Suppressor macrophage treated with lipopolysaccharide for 1 hour (primary cell): ENCODE measurements around the gene ARL6IP4.

ENCODE experiments used
- DNase-seq, 3 donors: peaks; one replicate each; pipeline ENCODE4 v3.0.0-alpha.2; 2020 to 2022

The ARL6IP4 gene

DNA sequence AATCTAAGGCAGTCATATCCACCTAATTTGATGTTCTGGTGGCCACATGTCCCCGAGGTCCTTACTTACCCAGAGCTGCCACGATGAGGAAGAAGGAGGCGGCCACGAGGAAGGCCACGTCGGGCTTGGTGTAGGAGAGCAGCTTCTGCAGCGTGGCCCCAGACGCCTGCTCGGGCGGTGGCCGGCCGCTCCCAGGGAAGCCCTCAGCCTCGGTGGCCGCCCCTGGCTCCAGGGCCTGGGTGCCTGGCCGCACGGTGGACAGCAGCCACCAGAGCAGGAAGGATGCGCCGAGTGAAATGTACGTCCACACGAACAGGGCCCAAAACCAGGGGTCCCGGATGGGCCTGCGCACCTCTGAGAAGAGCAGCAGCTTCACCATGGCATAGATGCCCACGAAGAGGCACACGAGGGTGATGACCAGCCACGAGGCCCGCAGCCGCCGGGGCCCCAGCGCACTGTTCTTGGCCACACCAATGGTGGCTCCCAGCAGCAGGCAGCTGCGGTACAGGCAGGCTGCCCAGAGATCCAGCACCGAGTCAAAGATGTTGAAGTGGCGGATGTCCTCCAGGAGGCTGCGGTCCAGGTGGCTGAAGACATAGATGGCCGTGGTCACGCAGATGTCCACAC, 20.8 kb upstream of the ARL6IP4 start:
- DNase-seq: no peak

DNA sequence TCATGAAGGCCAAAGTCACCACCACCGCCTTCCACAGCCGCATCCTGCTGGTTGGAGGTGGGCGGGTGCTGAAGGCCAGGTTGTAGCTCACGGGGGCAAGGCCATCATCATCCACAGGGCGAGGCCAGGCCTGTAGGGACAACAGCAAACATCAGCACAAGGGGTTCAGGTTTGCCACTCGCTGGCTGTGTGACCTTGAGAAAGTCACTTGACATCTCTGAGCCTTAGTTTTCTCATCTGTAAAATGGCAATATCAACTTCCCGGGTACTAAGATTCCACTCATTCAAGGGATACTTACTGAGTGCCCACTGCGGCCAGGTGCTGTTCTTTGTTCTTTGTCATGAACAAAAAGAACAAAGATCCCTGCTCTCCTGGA, 20.3 kb upstream of the ARL6IP4 start:
- no peak for DNase-seq

DNA sequence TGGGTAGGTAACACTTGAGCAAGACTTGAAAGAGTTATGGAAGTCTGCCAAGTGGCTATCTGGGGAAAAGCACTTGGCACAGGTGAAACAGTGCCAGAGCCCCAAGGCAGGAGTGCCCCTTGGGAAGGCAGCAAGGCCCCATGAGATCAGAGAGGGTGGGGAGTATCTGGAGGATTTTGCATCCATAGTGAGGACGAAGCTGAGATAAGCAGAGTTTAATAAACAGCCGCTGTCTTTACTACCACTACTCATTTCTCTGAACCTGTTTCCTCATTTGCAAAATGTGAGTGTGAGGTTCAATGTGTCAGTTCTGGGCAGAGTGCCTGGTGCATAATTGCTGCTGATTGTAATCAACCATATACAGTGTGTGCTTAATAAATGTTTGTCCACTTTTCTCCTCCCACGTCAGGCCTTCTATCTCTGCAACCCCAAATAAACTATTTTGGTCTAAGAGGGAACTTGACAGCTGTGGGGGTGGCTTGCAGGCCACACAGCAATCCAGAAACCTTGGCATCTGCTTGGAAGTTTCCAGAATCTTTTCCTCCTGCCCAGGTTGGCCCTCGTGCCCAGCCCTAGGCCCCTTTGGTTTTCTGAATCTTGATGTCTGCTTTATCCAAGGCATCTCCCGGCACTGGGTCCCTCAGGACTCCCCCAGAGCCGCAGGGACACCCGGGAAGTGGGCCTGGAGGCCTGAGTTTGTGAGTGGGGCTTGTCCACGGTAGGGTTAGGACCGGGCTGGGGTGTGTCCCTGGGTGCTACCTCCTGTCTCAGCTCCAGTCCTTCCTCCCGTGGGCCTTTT, 18.8 kb upstream of the ARL6IP4 start:
- DNase-seq: no peak

GRCh38 chr12:122963941-122964265, 16.6 kb upstream of the ARL6IP4 start:
- DNase-seq: peak; percentile 42 to 55 (median 53)

GRCh38 chr12:122964439-122965257, 15.8 kb upstream of the ARL6IP4 start:
- DNase-seq: no peak

DNA sequence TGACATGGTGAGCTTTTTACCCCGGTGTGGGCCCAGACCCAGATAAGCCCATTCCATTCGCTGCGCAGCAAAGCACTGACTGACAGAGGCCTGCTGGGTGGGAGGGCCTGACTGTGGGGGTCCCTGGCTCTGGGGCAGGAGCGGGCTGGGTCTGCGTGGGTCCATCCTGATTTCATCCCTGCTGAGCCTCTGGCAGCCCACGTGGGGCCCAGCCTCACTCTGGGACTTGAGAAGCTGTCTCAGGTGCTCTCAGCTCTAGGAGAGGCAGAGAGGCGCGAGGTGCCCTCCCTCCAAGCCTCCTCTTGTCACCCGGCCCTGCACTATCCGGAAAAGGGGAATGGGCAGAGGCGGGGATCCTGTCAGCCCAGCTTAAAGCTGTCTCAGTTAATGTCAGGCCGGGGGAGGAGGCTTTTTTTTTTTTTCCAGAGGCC, 15.1 kb upstream of the ARL6IP4 start:
- DNase-seq: no peak

- peak; percentile 91 to 98 (median 96) for DNase-seq
Observed at GRCh38 chr12:122965851-122966742, 14.4 kb upstream of the ARL6IP4 start, which contains the start of gene ABCB9. ABCB9 (minus strand) TSS chr12:122966463; CDS start chr12:122960235, 6,228 bp downstream.

GRCh38 chr12:122966743-122967550, 13.5 kb upstream of the ARL6IP4 start:
- no peak for DNase-seq

DNA sequence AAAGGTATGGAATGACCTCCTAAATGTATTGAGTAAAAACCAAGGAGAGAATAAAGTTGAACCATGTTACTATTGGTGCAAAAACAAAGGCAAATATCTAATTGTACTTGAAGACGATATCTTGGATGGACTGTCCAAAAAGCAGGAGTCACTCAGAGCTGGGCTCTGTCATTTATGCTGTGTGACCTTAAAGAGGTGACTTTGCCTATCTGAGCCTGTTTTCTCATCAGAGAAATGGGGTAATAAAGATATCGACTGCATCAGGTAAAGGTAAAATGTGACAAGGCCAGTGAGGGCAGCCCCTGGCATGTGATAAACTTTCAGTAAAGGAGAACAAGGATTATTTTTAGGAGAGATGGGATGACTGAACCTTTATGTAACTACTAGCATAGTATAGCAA, 12.4 kb upstream of the ARL6IP4 start:
- no peak for DNase-seq

- no peak for DNase-seq
Observed at GRCh38 chr12:122969676-122970075, 10.8 kb upstream of the ARL6IP4 start.

DNA sequence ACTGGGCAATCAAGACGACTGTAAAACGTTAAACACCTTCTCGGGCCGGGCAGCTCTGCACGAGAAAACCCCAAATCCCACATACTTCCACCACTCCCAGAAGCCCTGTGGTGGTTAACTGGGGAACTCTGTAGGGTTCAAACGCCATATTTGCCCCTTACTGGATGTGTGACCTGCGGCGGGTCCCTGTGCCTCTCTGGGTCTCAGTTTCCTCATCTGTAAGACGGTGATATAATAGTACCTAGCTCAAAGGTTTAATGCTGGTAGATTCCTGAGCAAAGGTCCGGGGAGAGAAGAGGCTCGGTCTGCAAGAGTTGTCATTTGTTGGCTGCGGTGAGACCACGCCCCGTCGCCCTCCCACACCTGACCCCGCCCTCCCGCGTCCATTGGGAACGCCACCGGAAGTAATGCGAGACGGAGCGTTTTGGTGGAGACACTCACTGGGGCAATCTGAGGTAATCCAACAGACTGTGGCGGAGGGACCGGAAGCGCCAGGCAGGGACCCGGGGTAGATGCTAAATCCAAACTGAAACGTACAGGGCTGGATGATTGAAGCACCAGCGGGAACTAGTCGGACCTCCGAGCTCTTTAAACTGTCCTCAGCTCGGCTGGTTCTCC, 6.1 kb upstream of the ARL6IP4 start:
- DNase-seq: peak; percentile 98 to 99 (median 99)

DNA sequence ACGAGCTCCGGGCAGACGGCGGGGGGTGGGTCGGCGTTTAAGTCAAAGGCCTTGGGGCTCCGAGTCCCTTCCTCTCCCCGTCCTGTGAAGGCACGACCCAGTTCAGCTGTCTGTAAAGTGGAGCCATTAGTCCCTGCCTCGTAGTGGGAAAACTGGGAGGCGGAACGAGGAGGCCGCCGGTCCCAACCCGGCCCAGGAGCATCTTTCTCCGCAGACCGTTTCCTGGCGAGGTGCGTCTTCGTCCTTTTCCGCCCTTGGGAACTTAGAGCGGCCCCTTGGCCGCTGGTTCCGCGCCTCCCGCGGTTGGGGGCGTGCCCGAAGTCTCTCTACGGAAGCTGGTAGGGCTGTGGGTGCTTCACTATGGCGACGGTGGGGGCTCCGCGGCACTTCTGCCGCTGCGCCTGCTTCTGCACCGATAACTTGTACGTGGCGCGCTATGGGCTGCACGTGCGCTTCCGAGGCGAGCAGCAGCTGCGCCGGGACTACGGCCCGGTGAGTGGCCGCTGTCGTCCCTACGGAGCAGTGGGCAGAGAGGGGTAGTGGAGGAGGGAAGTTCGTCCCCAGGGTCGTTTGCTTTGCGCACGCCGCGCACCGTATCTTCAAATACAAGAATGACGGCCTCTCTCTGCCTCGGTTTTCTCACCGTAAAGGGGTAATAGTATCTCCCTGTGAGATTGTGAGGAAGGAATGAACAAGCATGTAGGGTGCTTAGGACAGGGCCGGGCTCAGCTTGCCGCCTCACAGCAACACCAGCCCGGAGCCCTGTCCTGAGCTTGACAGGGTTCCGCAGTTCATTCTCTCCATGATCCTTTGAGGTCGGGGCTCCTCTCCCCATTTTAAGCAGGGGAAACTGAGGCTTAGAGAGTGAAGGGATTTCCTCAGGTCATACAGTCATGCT, 5.3 kb upstream of the ARL6IP4 start, which contains the start of gene OGFOD2:
OGFOD2 (plus strand) TSS at position 353 of the 898 bp plus-strand sequence; CDS start at position 361, 8 bp downstream.
- DNase-seq: peak; percentile 94 to 96 (median 96)

GRCh38 chr12:122975790-122976647, 4.5 kb upstream of the ARL6IP4 start:
- DNase-seq: no peak

DNA sequence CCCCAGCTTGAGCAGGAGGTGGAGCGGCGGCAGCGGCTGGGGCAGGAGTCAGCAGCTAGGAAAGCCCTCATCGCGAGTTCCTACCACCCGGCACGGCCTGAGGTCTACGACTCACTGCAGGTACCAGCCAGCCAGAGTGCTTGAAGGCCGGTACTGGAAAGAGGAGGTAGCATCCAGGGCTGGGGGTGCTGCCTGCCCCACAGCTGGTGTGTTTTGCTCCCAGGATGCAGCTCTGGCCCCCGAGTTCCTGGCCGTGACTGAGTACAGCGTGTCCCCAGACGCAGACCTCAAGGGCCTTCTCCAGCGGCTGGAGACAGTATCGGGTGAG, 3.9 kb upstream of the ARL6IP4 start:
- DNase-seq: no peak

- no peak for DNase-seq
Observed at GRCh38 chr12:122977153-122977552, 3.3 kb upstream of the ARL6IP4 start.

DNA sequence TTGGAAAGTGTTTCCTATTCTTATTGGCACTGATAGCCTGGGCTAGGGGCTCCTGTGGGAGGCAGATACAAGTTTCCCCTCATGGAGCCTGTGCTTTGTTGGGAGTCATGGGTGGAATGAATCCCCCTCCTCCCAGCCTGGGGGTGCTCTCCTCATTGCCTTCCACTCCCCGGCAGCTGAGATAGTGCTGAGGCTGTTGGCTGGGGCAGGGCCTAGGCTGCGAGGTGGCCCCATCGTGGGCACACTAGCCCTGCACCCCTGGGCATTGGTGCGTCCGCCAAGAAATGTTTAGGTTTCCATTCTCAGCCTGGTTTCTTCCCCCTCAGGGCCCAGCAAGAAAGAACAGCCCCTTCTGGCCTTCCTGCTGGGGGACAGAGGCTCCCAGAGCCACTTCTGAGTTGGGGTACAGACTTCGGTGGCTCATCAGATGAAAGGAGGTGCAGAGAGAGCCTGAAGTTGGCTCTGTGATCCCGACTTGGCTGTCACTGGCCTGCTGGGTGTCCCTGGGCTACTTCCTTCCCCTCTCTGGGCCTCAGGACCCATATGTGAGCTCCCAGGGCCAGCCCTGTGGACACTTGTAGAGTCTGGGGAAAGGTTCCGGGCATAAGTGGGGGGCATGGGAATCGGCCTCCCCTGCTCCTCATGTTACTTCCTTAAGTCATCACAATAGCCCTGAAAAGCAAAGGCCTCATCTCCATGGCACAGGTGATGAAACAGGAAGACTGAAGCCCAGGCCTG, 2.7 kb upstream of the ARL6IP4 start:
- no peak for DNase-seq

- DNase-seq: no peak
Observed at GRCh38 chr12:122978507-122978955, 1.9 kb upstream of the ARL6IP4 start.
